Measurements from ENCODE around the gene NRP1.

Gene NRP1

DNA sequence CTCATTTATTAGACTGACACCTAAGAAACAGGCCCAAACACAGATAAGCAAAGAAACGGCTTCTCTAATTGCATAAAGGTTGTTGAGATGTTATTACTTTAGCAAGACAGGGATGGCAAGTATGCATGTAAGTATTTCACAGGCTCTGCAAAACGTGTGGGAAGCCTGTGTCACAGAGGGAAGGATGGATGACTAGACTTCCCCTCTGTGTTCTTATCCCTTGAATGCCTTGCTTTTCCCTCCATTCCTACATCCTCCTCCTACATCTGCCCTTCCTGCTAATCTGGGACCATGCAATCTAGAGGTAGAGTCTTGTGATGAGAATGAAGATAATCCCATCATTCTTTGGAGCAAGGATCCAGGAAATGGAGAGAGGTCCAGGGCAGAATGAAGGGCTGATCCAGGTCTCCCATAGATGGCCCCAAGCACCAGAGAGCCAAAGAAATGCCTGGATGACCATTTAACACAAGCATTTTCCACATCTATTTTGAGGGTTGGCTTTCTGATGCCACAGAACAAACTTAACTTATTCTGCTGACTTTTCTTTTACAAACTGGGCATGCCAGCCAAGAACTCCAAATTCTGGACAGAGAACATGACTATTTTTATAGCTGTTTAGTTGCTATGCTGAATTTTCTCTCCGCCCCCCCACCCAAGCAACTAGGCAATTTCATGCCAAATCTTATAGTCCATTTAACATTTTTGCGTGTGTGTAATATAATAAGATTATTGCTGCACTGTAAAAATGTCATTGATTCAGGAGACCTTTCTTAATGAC lies 48.1 kb downstream of the NRP1 start:
- H3K4me3 ChIP-seq (ENCODE audit: low read length): no peak overlapping the region
- TF ChIP-seq, protein P1, sequence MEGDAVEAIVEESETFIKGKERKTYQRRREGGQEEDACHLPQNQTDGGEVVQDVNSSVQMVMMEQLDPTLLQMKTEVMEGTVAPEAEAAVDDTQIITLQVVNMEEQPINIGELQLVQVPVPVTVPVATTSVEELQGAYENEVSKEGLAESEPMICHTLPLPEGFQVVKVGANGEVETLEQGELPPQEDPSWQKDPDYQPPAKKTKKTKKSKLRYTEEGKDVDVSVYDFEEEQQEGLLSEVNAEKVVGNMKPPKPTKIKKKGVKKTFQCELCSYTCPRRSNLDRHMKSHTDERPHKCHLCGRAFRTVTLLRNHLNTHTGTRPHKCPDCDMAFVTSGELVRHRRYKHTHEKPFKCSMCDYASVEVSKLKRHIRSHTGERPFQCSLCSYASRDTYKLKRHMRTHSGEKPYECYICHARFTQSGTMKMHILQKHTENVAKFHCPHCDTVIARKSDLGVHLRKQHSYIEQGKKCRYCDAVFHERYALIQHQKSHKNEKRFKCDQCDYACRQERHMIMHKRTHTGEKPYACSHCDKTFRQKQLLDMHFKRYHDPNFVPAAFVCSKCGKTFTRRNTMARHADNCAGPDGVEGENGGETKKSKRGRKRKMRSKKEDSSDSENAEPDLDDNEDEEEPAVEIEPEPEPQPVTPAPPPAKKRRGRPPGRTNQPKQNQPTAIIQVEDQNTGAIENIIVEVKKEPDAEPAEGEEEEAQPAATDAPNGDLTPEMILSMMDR (conservative IDR thresholded peaks at IDR 0.05; ENCODE audit: low read length): no peak
- DNase-seq (ENCODE audit: low read depth): no peak

DNA sequence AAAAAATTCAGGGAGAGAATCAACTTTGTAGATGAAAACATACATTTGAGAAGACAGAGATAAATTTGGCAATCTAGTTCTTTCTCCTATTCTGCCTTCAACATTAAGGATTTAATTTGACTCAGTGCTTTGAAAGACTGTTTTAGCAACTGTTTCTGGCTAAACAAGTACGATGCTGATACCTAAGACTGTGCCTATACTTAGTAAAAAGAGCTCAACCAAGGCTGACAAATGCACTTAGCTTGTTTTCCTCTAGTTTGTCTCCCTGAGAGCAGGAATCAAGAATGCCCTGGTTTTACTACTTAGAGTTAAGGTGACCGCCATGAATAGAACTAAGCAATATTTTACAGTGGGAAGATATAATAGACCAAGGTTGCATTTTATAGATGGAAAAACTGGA lies 49.5 kb downstream of the NRP1 start:
- TF ChIP-seq, protein P1 (conservative IDR thresholded peaks at IDR 0.05; ENCODE audit: low read length): no peak
- no peak overlapping the region for H3K4me3 ChIP-seq (ENCODE audit: low read length)

DNA sequence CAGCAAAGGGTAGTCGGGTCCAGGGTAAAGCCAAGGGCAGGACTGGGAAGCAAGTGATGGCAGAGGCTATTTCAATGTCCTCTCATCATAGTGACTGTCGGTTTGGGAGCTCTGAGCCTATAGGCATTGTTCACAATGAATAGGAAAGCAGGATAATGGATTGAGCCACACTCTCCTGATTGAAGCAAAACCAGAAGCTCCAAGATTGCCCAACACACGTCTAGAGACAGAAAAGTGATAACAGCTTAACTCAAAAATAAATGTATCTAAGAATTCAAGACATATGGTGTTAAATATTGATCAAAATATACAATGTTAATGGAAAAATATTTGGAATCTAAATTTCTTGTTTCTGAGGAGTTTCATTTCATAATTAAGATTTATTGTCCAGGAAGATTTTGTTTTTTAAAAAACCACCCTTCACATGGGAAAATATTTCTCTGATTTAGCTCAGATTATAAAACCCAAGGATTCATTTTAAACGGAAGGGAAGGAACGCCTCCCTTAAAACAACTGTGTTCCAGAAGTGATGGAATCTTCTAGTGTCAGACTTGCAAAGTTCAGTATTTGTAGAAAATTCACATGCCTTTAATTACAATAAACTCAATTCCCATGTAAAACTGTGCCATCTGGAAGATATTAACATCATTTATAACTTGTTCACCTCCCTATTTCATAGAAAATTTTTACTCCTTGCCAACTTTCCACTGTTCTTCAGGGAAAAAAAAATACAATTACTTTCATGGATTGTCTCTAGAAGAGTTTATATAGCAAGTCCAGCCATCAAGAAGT lies 54.5 kb downstream of the NRP1 start:
- DNase-seq (ENCODE audit: low read depth): peak; percentile 87
- no peak overlapping the region for H3K4me3 ChIP-seq (ENCODE audit: low read length)
- TF ChIP-seq, protein P1 (conservative IDR thresholded peaks at IDR 0.05; ENCODE audit: low read length): no peak

More for the DNA sequence above, 49.5 kb downstream of the NRP1 start:
- DNase-seq (ENCODE audit: low read depth): no peak

DNA sequence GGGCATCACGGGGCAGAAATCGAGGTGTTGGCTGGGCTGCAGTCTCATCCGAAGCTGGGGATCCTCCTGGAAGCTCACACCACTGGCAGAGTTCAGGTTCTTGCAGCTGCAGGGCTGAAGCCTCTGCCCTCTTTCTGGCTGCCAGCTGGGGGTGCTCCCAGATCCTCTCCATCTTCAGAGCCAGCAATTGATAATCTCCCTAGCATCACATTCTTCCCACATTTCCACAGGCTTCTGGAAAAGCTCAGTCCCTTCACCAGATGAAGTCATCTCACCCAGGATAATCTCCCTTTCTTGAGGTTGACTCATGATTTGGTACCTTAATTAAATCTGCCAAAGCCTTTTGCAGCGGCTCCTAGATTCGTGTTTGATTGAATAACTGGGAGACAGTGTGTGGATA lies 55.2 kb downstream of the NRP1 start:
- peak; percentile 69 for DNase-seq (ENCODE audit: low read depth)
- TF ChIP-seq, protein P1 (conservative IDR thresholded peaks at IDR 0.05; ENCODE audit: low read length): peak; percentile 12; the same call in 1 of the 2 replicates
- H3K4me3 ChIP-seq (ENCODE audit: low read length): no peak overlapping the region

DNA sequence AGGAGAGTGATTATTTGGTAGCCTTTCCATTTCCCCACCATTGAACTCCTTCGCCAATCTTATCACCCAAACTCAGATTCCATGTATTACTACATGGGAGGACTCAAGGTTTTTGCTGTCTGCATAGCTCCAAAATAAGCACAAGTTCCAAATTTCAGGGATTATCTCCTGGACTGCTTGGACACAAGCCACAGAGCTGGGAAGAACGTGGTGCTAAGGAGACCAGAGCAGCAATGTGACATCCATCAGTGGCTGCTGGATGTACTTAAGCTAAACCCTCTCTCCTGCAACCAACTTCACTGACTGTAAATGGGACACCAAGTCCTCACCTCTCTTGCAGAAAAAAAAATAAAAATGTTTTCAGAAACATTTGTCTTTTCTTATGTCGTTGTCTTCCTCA lies 56.3 kb downstream of the NRP1 start:
- DNase-seq (ENCODE audit: low read depth): no peak
- TF ChIP-seq, protein P1 (conservative IDR thresholded peaks at IDR 0.05; ENCODE audit: low read length): no peak
- no peak overlapping the region for H3K4me3 ChIP-seq (ENCODE audit: low read length)

DNA sequence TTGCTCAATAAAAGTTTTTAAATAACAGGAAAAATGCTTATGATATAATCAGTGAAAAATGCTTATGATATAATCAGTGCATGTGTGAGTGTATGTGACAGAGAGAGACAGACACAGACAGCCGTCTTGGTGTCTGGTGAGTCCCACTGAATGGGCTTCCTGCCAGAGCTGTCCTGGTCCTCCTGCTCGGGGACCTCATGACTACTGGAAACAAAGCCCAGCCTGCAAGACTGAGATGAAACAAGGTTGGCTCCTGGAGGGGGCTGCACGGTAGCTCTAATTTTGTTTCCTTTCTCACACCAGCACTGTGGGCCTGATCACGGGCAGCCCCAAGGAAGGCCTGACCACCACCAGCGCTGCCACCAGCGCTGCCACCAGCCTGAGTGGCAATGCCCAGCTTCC lies 57.3 kb downstream of the NRP1 start:
- H3K4me3 ChIP-seq (ENCODE audit: low read length): no peak overlapping the region
- DNase-seq (ENCODE audit: low read depth): peak; percentile 69
- TF ChIP-seq, protein P1 (conservative IDR thresholded peaks at IDR 0.05; ENCODE audit: low read length): no peak
